Neural cell (in vitro differentiated cells): Measurements from ENCODE around the gene GAS7. TPM values are rescaled to one million over a fixed set of nuclear protein-coding genes. Genes with fewer than 3 reads are reported as not detected.

ENCODE experiments used
- H2AFZ ChIP-seq: fragments of 200-600, 300-800 bp; sonication (generic), shearing (Covaris generic); 2 replicates; pipeline ENCODE4 v1.6.0; 2014; ENCODE audit warnings: low read depth, mild to moderate bottlenecking, antibody characterized with exemption, low read length, moderate library complexity
- H3F3A ChIP-seq: fragments of 200-600 bp; shearing (Covaris generic); 2 replicates; pipeline ENCODE4 v1.6.1; 2016; ENCODE audit warnings: mild to moderate bottlenecking, moderate library complexity, mixed read lengths, antibody characterized with exemption, low read length; ENCODE audit not compliant: insufficient read depth, poor library complexity, severe bottlenecking
- H3K27ac ChIP-seq: fragments of 200-600, 300-800 bp; sonication (generic), shearing (Covaris generic); 2 replicates; pipeline ENCODE4 v1.5.1; 2014; ENCODE audit warnings: mild to moderate bottlenecking, low read length, moderate library complexity
- H3K27me3 ChIP-seq: fragments of 300-800, 200-600 bp; sonication (generic), shearing (Covaris generic); 2 replicates; pipeline ENCODE4 v1.6.0; 2014; ENCODE audit warnings: mild to moderate bottlenecking, low read depth, low read length, moderate library complexity; ENCODE audit not compliant: insufficient read depth
- H3K36me3 ChIP-seq: fragments of 300-800, 200-600 bp; sonication (generic), shearing (Covaris generic); 2 replicates; pipeline ENCODE4 v1.5.1; 2014; ENCODE audit warnings: mild to moderate bottlenecking, antibody characterized with exemption, low read length, moderate library complexity; ENCODE audit not compliant: insufficient read depth
- H3K4me2 ChIP-seq: fragments of 300-800, 200-600 bp; sonication (generic), shearing (Covaris generic); 2 replicates; pipeline ENCODE4 v1.6.0; 2014; ENCODE audit warnings: mild to moderate bottlenecking, low read length
- H3K4me3 ChIP-seq: fragments of 300-800, 200-600 bp; sonication (generic), shearing (Covaris generic); 2 replicates; pipeline ENCODE4 v1.5.1; 2014; ENCODE audit warnings: mild to moderate bottlenecking, low read length, moderate library complexity
- H3K79me2 ChIP-seq: fragments of 200-600 bp; shearing (Covaris generic); replicated peaks from 2 replicates; pipeline ENCODE4 v1.6.0; 2014; ENCODE audit warnings: mild to moderate bottlenecking, low read length, moderate library complexity; ENCODE audit not compliant: insufficient read depth
- H3K9ac ChIP-seq: fragments of 300-800, 200-600 bp; sonication (generic), shearing (Covaris generic); 2 replicates; pipeline ENCODE4 v1.6.1; 2016; ENCODE audit warnings: mild to moderate bottlenecking, low read length, mixed read lengths
- H3K9me2 ChIP-seq: fragments of 200-600 bp; shearing (Covaris generic); 2 replicates; pipeline ENCODE4 v1.6.1; 2016; ENCODE audit warnings: mild to moderate bottlenecking, low read length, mixed read lengths; ENCODE audit not compliant: insufficient read depth
- H3K9me3 ChIP-seq: fragments of 200-600, 300-800 bp; sonication (generic), shearing (Covaris generic); 2 replicates; pipeline ENCODE4 v1.6.1; 2016; ENCODE audit warnings: mild to moderate bottlenecking, mixed run types, low read length, moderate library complexity, mixed read lengths
- H4K20me1 ChIP-seq: fragments of 200-600 bp; shearing (Covaris generic); 2 replicates; pipeline ENCODE4 v1.6.1; 2016; ENCODE audit warnings: mild to moderate bottlenecking, mixed run types; ENCODE audit not compliant: insufficient read depth
- CTCF ChIP-seq: fragments of 450-650 bp; IDR thresholded peaks from 2 replicates; pipeline ENCODE4 v1.5.1; 2014; ENCODE audit warnings: antibody characterized with exemption, mild to moderate bottlenecking, moderate library complexity; ENCODE audit not compliant: poor library complexity, severe bottlenecking
- EP300 ChIP-seq: fragments of 450-650 bp; conservative IDR thresholded peaks from 2 replicates; pipeline ENCODE4 v1.6.1; 2014; ENCODE audit warnings: antibody characterized with exemption, mild to moderate bottlenecking, moderate library complexity; ENCODE audit not compliant: poor library complexity, severe bottlenecking
- EZH2 ChIP-seq: fragments of 200-600, 300-800 bp; shearing (Covaris generic), sonication (generic); IDR thresholded peaks from 2 replicates; pipeline ENCODE4 v1.6.1; 2014; ENCODE audit warnings: antibody characterized with exemption, low read length, borderline replicate concordance, mild to moderate bottlenecking; ENCODE audit not compliant: insufficient read depth, poor library complexity, severe bottlenecking
- MXI1 ChIP-seq: fragments of 450-650 bp; conservative IDR thresholded peaks from 2 replicates; pipeline ENCODE4 v1.6.1; 2014; ENCODE audit warnings: antibody characterized with exemption, mild to moderate bottlenecking; ENCODE audit not compliant: poor library complexity, severe bottlenecking
- POLR2AphosphoS5 ChIP-seq: IDR thresholded peaks from 2 replicates; pipeline ENCODE4 v1.6.1; 2012
- RAD21 ChIP-seq: fragments of 450-650 bp; conservative IDR thresholded peaks from 2 replicates; pipeline ENCODE4 v1.6.1; 2014; ENCODE audit warnings: antibody characterized with exemption, mild to moderate bottlenecking, moderate library complexity
- REST ChIP-seq: IDR thresholded peaks from 2 replicates; pipeline ENCODE4 v1.6.1; 2012; ENCODE audit warnings: borderline replicate concordance
- SMC3 ChIP-seq: fragments of 450-650 bp; conservative IDR thresholded peaks from 2 replicates; pipeline ENCODE4 v1.6.1; 2014; ENCODE audit warnings: antibody characterized with exemption, mild to moderate bottlenecking, moderate library complexity; ENCODE audit not compliant: poor library complexity
- TAF1 ChIP-seq: IDR thresholded peaks from 2 replicates; pipeline ENCODE4 v1.6.1; 2012; ENCODE audit warnings: low read depth
- polyA plus RNA-seq: library from polyadenylated mRNA; depleted of rRNA; stranded (reverse); fragments of >200 nt; gene quantifications from 2 replicates; pipeline ENCODE4 v1.2.3, GENCODE V29; 2014

The GAS7 gene
- polyA plus RNA-seq, 1 donor from 2014 or later, result 23.6 TPM

DNA sequence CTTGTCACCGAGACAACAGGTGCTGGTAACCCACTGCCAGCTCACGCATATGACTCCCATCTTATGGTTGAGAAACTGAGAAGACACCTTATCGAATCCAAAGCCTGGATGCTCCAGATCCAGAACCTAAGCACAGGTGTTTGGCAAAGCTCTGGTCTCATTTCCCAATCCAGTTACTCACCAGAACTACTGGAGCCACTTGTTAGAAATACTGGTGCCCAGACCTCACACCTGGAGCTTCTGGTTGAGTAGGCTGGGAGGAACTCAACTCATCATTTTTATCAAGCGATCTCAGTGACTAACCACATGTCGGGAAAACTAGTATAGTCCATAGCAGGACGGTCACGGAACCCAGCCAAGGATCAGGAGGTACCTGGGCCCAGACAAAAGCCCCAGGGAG lies 206.6 kb downstream of the GAS7 start:
- Histone ChIP-seq H2AFZ (no peak overlapping the region), H4K20me1 (no peaks in the 10 kb centered on the region), H3K36me3 (no peaks in the 10 kb centered on the region), H3K9me3 (no peaks in the 10 kb centered on the region), H3K4me3 (no peak overlapping the region), H3K27me3 (no peaks in the 10 kb centered on the region), H3K4me2 (no peak overlapping the region), H3K79me2 (no peaks in the 10 kb centered on the region), H3K9ac (no peak overlapping the region), H3K27ac (no peak overlapping the region), H3K9me2 (no peaks in the 10 kb centered on the region), H3F3A (no peaks in the 10 kb centered on the region)
- TF ChIP-seq POLR2AphosphoS5 (no peak), MXI1 (no peak), SMC3 (no peak), EP300 (no peak), RAD21 (no peak), CTCF (no peak), REST (no peak), EZH2 (no peak), TAF1 (no peak)

- H3F3A ChIP-seq, result no peaks in the 10 kb centered on the region
- no peak overlapping the region for H3K4me3 ChIP-seq
- H4K20me1 ChIP-seq, result no peaks in the 10 kb centered on the region
- TF ChIP-seq EP300 (no peak), EZH2 (no peak), REST (no peak), RAD21 (no peak), POLR2AphosphoS5 (no peak), TAF1 (no peak), MXI1 (no peak), SMC3 (no peak), CTCF (no peak)
- H3K9ac ChIP-seq, result no peak overlapping the region
- no peak overlapping the region for H3K27ac ChIP-seq
- H2AFZ ChIP-seq, result no peak overlapping the region
- no peaks in the 10 kb centered on the region for H3K27me3 ChIP-seq
- H3K9me3 ChIP-seq, result no peaks in the 10 kb centered on the region
- no peak overlapping the region for H3K4me2 ChIP-seq
- H3K9me2 ChIP-seq, result no peaks in the 10 kb centered on the region
- no peaks in the 10 kb centered on the region for H3K79me2 ChIP-seq
- no peaks in the 10 kb centered on the region for H3K36me3 ChIP-seq
Observed at GRCh38 chr17:9991351-9991750, 207.1 kb downstream of the GAS7 start.
